GM19099 (cell line): ENCODE results near the gene CFAP298.

Experiments used
- POLR2A ChIP-seq: IDR thresholded peaks from 3 replicates; pipeline ENCODE4 v1.6.1; 2011; ENCODE audit warnings: low read depth; ENCODE audit not compliant: insufficient read length; ENCODE audit errors: extremely low read depth

CFAP298 gene

GRCh38 chr21:32554832-32555638 lies 57.1 kb downstream of the CFAP298 start:
- TF ChIP-seq POLR2A: no peak

- no peak for TF ChIP-seq POLR2A
Measured at GRCh38 chr21:32549886-32550285, 62.3 kb downstream of the CFAP298 start.

DNA sequence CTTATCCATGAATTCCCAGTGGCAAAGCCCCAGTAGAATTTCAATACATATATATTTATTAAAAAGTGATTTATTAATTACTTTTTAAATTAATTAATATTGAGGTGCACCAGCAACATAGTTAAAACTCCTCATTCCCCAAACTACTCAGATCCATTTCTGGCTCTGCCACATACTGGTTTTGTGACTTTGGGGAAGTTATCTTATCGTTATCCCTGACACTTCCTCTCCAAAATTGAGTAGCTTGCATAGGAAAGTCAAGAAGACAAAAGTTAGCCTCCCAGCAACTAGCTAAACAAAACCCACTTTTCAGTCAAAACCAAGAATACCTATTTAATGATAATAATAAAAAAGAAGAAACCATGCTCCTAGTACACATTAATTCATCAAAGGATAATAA lies 62.7 kb downstream of the CFAP298 start:
- TF ChIP-seq POLR2A: no peak
